NCI-H146 treated with DMSO at 0.1 percent for 48 hours (cell line): ENCODE measurements around the gene ELOVL4.

Experiments used
- DNase-seq: peaks from one replicate; lab custom pipeline; 2025; ENCODE audit not compliant: unreplicated experiment; lab: John Stamatoyannopoulos, UW

Gene ELOVL4

DNA sequence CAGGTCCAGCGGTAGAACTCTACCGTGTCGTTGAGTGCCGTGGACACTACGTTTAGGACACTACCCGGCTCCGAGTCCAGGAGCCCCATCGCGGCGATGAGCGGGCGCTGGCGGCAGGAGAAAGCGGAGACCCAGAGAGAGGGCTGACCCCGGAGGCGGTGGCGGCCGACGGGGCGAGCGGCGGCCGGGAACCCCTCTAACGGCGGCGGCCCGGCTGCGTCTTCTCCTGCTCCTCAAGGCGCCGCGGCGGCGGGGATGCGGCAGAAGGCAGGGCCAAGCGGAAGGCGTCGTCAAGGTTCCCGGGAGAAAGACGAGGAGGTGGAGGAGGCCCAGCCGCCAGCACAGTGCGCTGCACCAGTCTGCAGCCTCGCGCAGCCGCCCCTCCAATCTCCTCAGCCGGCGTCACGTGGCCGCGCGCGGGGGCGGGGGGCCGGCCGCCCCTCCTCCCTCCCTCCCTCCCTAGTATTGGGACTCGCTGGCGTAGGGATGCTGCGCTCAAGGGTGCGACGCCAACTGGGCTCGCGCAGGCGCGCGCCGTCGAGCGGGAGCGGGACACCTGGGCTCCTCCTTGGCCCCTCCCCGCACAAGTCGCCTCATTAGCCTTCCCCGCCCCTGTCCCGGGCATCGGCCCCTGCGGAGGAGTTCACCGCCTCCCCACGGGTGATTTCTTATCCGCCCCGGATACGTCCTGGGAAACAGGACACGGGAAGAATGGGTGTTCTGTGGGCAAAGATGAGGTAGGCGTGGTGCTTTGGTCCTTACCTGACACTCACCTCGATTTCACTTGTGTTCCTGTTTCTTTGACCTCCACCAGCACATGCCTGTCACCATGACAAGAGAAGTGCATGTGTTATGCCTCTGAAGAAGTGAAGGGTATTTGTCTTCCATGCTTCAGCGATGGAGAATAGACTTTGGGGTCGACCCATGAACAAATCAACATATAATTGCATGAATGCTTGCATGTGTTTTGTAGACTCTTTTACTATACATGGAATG, at the start of gene ELOVL4:
TSS of gene ELOVL4 (minus strand) at position 363 of the 996 bp plus-strand sequence. CDS start at position 89, 274 bp downstream.
- peak; percentile 74 for DNase-seq

DNA sequence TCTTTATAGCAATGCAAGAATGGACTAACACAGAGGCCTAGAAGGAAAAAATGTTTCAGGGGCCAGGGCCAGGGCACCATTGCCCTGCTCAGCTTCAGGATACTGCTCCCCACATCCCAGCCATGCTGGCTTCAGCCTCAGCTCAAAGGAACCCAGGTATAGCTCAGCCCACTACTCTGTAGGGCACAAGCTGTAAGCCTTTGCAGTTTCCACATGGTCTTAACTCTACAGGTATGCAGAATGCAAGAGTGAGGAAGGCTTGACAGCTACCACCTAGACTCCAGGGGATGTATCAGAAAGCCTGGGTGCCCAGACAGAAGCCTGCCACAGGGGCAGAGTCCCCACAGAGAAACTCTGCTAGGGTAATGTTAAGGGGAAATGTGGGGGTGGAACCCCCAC, 46.6 kb upstream of the ELOVL4 start:
- no peak for DNase-seq

DNA sequence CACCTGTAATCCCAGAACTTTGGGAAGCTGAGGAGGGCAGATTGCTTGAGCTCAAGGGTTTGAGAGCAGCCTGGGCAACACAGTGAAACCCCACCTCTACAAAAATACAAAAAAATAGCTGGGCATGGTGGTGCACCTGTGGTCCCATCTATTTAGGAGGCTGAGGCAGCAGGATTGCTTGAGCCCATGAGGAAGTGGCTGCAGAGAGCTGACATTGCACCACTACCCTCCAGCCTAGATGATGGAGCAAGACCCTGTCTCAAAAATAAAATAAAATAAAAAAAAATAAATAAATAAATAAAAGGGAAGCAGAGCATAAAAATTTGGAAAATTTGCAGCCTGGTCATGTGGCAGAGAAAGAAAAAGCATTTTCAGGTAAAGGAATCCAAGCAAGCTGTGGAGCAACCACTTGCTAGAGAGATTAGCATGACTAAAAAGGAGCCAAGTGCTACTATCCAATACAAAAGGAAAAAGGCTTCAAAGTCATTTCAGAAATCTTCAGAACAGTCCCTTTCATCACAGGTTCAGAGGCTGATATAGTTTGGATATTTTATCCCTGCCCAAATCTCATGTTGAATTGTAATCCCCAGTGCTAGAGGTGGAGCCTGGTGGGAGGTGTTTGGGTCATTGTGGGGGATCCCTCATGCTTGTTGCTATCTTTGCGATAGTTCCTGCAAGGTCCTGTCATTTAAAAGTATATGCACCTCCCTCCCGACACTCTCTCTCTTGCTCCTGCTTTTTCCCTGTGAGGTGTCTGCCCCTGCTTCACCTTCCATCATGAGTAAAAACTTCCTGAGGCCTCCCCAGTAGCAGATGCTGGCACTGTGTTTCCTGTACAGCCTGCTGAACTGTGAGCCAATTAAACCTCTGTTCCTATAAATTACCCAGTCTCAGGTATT, 45.9 kb upstream of the ELOVL4 start:
- no peak for DNase-seq

DNA sequence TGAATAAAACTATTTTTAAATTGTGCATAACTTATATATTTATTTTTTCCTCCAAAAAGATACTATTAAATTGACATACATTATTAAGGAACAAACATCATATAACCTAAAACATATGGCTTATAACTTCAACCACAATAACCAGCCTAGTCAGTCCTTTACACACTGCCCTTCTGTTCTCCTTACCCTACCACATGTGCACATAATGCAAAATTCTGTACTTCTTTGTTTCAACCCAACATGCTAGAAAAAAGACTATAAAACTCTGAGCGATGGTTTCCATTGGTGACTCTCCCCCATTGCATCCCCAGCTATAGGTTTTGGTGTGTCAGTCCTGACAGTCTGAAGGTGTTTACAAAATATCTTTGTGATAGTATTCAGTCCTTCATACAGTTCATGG, 42.3 kb upstream of the ELOVL4 start:
- DNase-seq, result no peak

DNA sequence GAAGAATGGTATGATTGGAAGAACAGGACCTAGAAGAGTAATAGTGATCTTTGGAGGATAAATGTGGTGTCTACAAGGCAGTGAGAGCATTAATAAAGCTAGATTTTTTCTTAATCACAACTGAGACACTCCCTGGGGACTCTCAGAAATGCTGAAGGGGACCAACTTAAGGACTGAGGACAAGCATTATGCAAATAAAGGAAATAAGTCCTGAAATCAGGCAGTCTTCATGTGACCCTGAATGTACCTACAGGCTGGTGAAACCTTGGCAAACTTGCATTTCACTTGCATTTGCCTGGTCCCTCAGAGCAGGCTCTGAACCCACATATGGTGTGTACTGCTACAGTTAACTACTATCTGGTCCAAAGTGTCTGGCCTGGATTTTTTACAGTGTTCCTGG, 37.8 kb upstream of the ELOVL4 start:
- DNase-seq, result no peak

DNA sequence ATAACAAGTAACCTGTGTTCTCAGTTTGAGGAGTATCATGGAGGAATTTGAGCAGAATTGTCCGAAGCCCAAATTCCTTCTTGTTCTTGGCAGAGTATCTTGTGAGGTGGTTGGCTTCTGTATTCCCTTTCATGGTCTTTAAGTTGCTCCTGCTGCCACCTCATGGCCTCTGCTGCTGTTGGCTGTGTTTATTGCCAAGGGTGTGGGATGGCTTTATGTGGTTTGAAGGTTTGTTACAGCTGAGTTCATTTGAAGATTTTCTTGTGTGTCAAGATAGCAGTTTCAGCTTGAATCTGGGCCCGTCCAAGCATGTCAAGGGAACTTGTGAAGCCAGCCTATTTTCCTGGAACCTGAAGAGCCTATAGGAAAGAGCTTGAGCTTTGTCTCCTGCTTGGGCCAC, 36.9 kb upstream of the ELOVL4 start:
- no peak for DNase-seq

DNA sequence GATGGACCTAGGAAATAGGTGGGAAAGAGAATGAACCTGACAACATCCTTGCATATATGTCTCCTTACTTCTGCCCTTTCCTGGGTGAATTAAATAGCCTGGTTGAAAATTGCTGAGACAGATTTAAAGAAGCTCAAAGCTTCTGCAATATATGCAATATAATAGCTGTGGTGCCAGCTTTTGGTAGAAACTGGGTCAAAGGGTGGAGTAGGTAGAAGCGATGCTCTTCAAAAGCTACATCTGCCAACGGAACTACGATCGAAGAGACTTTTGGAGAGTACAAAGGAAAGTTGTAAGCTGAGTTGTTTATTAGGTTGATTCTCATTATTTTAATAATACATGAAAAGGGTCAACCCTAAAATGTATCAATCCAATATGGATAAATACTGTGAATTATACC, 34.3 kb upstream of the ELOVL4 start:
- DNase-seq, result no peak

DNA sequence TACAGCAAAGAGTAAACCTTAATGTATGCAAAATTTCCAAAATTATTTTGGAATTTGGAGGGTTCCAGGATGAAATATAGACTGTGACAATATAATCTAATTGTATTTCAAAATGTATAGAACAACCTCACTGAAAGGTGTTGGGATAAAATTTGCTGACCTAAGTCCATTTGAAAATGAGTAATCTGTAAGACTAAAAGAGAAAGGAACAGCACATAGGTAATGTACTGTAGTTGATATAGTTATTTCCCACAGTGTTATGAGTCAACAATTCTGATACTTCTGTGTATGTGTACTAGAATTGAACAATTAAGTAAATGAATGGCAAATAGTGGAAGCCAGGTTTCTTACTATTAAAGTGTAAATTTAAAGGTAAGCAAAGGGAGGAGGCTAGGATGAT, 23.8 kb upstream of the ELOVL4 start:
- DNase-seq, result no peak

DNA sequence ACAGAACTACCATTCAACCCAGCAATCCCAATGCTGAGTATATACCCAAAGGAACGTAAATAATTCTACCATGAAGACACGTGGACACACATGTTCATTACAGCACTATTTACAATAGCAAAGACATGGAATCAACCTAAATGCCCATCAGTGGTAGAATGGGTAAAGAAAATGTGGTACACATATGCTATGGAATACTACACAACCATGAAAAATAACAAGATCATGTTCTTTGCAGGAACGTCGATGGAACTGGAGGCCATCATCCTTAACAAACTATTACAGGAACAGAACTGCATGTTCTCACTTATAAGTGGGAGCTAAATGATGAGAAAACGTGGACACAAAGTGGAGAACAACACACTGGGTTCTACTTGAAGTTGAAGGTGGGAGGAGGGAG, 22.4 kb upstream of the ELOVL4 start:
- no peak for DNase-seq

DNA sequence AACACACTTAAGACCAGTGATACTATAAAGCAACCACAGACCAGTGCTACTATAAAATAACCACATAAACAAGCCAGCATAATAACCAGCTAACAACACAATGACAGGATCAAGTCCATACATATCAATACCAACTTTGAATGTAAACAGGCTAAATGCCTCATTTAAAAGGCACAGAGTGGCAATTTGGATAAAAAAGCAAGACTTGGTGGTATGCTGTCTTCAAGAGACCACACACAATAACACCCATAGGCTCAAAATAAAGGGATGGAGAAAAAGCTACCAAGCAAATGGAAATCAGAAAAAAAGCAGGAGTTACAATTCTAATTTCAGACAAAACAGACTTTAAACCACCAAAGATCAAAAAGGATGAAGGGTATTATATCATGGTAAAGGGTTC, 19.8 kb upstream of the ELOVL4 start:
- DNase-seq, result no peak

DNA sequence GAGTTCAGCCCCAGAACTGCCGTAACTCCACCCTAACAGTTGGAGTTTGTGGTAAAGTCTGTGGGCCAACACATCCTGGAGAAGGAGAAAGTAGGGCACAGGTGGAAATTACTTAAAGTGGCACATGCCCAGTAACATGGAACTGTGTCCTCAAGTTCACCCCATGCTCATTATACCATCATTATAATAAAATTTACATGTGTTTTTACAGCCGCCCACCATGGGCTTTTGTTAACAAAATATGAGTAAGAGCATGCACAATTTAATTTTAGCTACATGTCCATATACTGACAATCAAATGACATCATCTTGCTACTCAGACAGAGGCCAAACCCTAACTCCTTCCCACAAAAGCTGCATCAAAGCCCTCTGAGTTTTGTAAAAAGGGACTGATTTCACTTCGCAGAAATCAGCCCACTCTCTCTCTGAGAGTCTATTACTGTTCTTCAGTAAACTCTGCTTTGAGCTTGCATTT, 17.3 kb upstream of the ELOVL4 start:
- no peak for DNase-seq

DNA sequence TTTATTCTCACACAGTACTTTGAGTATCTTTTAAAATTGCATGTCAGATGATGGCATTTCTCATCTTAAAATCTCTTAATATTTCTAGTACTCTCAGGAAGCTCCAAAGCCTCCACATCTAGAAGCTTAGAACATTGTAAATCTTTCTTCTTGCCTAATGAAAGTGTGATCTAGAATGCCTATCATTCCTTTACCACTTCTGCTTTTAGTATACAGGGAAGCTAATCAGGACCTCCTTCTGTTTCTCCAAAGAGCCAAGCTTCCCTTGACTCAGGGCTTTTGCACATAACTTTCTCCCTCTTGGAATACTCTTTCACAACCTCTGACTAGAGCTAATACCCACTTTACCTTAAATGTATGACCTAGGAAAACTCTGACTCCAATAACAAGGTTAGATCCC, 7.5 kb upstream of the ELOVL4 start:
- DNase-seq, result no peak

DNA sequence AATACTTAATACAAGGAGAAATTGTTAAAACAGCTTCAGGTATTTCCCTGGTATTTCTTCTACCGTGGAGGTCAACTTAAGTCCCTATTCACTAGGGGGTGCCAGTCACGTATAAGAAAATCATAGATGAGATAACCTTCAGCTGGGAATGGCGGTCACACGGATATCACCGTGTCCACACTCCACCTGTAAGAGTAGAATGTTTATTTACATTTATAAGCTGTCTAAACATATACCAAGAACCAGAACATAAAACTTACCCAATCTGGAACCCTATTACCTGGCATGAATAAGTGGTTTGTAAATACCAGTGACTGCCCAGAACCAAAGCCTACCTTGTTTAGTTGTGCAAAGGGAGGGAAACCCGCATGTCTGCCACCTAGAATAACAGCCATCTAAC, 1.9 kb upstream of the ELOVL4 start:
- DNase-seq, result peak; percentile 86

DNA sequence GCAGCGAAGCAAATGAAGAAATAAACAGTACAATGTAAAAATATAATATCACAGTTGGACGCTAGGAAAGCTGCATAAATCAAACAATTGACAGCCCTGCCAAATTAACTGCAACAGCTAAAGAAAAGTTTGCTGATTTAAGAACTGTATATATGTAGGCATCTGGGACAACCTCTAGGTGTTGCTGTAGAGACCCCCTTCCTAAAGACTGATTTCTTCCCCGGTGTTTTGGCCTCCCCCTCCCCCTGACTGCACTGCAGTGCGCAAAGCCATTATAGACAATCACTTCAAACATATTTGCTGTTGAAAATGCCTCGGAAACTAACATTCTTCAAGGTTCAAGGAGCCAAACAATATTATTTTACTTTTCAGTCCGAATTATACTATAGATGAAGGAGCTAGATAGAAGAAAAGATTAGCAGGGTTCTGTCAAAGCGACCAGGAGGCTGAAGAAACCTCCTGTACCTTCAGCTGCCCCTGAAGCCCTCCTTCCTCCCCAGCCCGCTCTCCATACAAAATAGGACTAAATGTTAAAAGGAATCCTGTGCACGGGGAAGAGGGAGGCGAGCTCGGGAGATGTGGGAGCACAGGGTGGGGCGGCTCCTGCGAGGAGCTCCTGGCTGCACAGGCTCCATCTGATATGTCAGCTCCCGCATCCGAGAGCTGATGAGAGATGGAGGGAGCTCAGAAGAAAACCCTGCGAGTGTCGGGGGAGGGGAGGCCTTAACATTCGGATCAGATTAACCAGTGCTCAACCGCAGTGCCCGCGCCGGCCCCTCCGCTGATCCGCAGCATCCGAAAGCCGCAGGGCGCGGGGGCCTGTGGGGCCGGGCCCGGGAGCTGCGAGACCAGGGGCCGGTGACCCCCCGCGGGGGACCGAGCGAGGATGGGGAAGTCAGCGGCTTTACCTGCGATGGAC, 822 bp downstream of the ELOVL4 start:
- DNase-seq, result peak; percentile 41

DNA sequence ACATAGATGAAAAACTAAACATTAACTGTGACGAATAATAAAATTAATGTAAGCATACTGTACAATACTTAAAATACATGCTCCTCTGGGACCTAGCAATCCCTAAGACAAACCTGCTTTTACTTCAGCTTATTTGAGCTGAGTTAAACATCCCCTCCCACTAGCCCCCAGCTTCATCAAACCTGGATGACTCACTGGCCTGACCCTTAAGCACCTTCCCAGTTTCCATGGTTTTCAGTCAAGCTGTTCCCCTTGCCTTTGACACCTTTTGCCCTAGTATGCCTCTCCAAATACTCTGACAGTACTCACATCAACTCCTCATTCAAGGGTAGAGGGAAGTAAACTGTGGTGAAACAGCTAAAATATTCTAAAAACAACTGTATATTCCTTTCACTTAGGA, 4.2 kb downstream of the ELOVL4 start:
- no peak for DNase-seq

DNA sequence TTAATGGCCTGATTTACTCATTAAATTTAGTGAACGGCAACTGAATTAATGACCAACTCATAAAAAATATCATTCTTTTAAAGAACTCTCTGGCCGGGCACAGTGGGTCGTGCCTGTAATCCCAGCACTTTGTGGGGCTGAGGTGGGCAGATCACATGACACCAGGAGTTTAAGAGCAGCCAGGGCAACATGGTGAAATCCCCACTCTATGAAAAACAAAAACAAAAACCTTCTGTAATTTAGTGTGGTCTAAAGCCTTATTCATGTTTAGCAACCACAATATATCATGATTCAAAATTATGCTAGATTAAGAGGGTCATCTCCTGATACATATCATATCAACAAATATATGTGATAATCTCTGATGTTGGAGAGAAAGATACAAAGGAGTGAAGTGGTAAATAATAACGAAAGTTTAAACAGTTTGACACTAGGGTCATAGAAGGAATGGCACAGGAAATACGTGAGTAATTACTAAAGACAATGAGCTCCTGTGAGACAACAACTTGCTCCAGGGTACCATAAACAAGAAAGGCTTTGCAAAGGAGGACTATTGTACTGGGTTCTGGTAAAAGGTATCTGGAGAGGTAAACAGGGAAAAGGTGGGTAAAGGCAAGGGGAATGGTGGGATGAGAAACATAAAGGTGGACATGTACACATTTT, 5.7 kb downstream of the ELOVL4 start:
- DNase-seq, result no peak

DNA sequence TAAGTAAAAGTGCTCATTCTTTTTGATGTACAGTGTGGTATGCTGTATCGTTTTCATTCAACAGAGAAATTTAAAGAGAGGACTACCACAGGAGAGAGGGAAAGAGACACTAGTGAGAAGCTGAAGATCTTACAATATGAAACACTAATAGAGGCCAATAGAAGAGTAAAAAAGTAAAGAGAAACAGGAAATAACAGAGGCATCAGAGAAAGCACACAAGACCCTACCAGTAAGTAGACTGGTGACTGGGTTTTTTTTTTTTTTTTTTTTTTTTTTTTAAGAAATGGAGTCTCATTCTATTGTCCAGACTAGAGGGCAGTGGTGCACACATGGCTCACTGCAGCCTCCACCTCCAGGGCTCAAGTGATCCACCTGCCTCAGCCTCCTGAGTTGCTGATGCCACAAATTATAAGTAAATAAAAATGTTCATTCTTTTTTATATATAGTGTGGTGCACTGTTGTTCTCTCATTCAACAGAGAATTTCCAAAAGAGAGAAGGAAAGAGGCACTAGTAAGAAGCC, 18.8 kb downstream of the ELOVL4 start:
- DNase-seq, result no peak

DNA sequence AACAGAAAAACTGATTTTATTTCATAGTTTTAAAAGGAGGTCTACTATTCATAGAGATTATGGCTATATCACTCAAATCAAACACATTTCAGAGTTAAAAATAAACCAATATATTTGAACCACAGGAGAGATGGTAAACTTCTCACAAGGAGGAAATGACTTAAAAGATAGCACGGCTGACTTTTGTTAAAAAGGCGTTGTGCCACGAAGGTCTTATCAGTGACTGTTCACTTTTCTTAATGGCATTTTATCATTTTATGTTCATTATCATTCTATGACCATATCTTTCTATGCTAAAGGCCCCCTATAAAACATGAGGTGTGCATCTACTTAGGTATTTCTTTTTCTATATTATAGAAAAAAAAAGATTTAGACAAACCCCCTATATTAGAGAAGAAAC, 19.6 kb downstream of the ELOVL4 start:
- no peak for DNase-seq

DNA sequence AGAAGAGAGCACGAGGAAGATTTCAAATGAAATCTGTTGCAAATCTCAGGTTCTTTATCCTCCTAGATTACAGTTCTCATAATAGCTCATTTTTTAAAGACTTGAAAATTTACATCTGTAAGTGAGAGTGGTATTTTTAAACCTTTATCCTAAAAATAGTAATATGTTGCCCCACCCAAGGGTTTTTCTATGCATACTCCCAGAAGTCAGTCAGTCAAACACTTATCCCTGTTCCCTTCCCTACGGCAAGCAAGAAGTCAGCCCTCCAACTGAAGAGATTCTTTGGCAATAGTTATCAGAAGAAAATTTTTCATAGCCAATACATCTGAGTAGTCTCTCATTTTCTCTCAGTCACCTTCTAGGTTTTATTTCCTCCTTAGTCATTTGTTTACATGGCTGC, 24.1 kb downstream of the ELOVL4 start:
- no peak for DNase-seq

DNA sequence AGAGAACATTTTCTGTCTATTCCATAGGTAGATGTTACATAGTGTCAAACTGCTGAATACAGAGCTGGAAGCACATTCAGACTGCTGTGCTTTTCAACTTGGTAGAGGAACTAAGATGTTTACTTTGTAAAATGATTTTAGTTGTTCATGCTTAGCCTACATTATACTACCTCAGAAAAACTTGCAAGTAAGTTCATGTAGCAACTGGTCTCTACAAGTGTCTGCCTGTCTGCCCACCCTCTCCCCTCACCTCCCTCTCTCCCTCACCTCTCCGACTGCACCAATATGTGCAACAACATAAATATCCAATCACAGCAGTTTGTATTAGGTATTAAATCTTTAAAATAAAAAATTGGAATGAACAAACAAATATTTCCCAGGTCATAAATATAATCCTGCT, 25.3 kb downstream of the ELOVL4 start:
- DNase-seq, result no peak
